OCI-LY3 (cell line): ENCODE measurements around the gene SAMD10.

Source experiments
- H2AFZ ChIP-seq: fragments of 200-600, 300-600 bp; shearing (Covaris generic); 2 replicates; pipeline ENCODE4 v1.6.0; 2014; ENCODE audit warnings: antibody characterized with exemption, low read depth, low read length
- H3K27ac ChIP-seq: fragments of 200-600, 300-600 bp; sonication (generic); 2 replicates; pipeline ENCODE4 v1.5.1; 2014; ENCODE audit warnings: mild to moderate bottlenecking, low read length, moderate library complexity, mixed read lengths
- H3K27me3 ChIP-seq: fragments of 200-600, 300-600 bp; sonication (generic); 2 replicates; pipeline ENCODE4 v1.6.1; 2014; ENCODE audit warnings: low read depth, low read length, mixed read lengths
- H3K36me3 ChIP-seq: fragments of 200-600, 300-600 bp; sonication (generic); replicated peaks from 2 replicates; pipeline ENCODE3; 2014; ENCODE audit warnings: low read depth, low read length, mixed read lengths
- H3K4me1 ChIP-seq: fragments of 300-600, 200-600 bp; sonication (generic); 2 replicates; pipeline ENCODE4 v1.6.1; 2014; ENCODE audit warnings: low read length, mixed read lengths
- H3K4me2 ChIP-seq: fragments of 200-600, 300-600 bp; sonication (generic); 2 replicates; pipeline ENCODE4 v1.6.1; 2014; ENCODE audit warnings: low read length, mixed read lengths
- H3K4me3 ChIP-seq: fragments of 300-600, 200-600 bp; sonication (generic); 2 replicates; pipeline ENCODE4 v1.5.1; 2014; ENCODE audit warnings: antibody characterized with exemption, mild to moderate bottlenecking, low read length, moderate library complexity
- H3K79me2 ChIP-seq: fragments of 300-600, 200-600 bp; shearing (Covaris generic); 2 replicates; pipeline ENCODE4 v1.6.1; 2014; ENCODE audit warnings: mild to moderate bottlenecking, low read length, mixed read lengths
- H3K9ac ChIP-seq: fragments of 300-600, 200-600 bp; shearing (Covaris generic); 2 replicates; pipeline ENCODE4 v1.6.0; 2014; ENCODE audit warnings: mild to moderate bottlenecking, low read length, moderate library complexity
- H3K9me3 ChIP-seq: fragments of 200-600, 300-600 bp; shearing (Covaris generic); 2 replicates; pipeline ENCODE4 v1.6.1; 2014; ENCODE audit warnings: low read length, mixed read lengths; ENCODE audit not compliant: insufficient read depth
- H4K20me1 ChIP-seq: fragments of 200-600, 300-600 bp; sonication (generic); 2 replicates; pipeline ENCODE4 v1.6.1; 2016; ENCODE audit warnings: low read length, mixed read lengths; ENCODE audit not compliant: insufficient read depth
- CTCF ChIP-seq: fragments of 200-600, 300-600 bp; sonication (generic); IDR thresholded peaks from 2 replicates; pipeline ENCODE4 v1.5.1; 2014; ENCODE audit warnings: antibody characterized with exemption, low read length, low read depth
- EZH2phosphoT487 ChIP-seq: fragments of 200-600 bp; shearing (Covaris generic); IDR thresholded peaks from 2 replicates; pipeline ENCODE4 v1.6.1; 2018; ENCODE audit warnings: antibody characterized with exemption, mixed run types, low read depth

The SAMD10 gene

GRCh38 chr20:63929071-63929470 is 50.4 kb downstream of the SAMD10 start:
- H4K20me1 ChIP-seq, result peaks cover 13% of the 10 kb centered on the region; the same call in 1 of the 2 replicates
- no peaks in the 10 kb centered on the region for H3K27me3 ChIP-seq
- H3K4me1 ChIP-seq, result no peaks in the 10 kb centered on the region
- no peak overlapping the region for H3K9ac ChIP-seq
- no peak overlapping the region for H3K27ac ChIP-seq
- H2AFZ ChIP-seq, result no peak overlapping the region
- H3K4me2 ChIP-seq, result no peak overlapping the region
- no peaks in the 10 kb centered on the region for H3K9me3 ChIP-seq
- no peak overlapping the region for H3K4me3 ChIP-seq
- peaks cover 47% of the 10 kb centered on the region for H3K36me3 ChIP-seq
- H3K79me2 ChIP-seq, result peaks cover 29% of the 10 kb centered on the region
- no peak for TF ChIP-seq CTCF

DNA sequence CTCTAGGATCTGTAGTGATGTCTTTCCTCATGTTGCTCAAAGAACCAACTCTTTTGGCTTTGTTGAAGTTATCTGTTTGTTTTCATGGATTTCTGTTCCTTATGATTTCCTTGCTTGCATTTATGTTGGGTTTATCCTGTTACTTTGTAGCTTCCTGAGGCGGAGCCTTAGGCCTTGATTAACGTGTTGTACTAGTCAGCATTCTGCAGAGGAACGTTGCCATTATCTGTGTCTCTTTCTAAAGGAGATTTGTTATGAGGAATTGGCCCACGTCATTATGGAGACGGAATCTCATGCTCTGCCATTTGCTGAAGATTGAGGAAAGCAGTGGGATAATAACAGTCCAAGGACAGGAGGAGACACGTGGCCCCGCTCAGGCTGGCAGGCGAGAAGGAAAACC is 53.1 kb downstream of the SAMD10 start:
- Histone ChIP-seq H3K27ac (no peak overlapping the region), H3K79me2 (peaks cover 42% of the 10 kb centered on the region), H3K4me1 (no peaks in the 10 kb centered on the region), H3K36me3 (peaks cover 35% of the 10 kb centered on the region), H3K27me3 (no peaks in the 10 kb centered on the region), H4K20me1 (peaks cover 18% of the 10 kb centered on the region; the same call in 1 of the 2 replicates), H3K9me3 (no peaks in the 10 kb centered on the region), H2AFZ (no peak overlapping the region), H3K9ac (no peak overlapping the region), H3K4me3 (no peak overlapping the region), H3K4me2 (no peak overlapping the region)
- no peak for TF ChIP-seq CTCF
- TF ChIP-seq EZH2phosphoT487, result no peak

GRCh38 chr20:63924241-63924640 is 55.2 kb downstream of the SAMD10 start:
- Histone ChIP-seq H3K4me1 (no peaks in the 10 kb centered on the region), H3K9ac (no peak overlapping the region), H3K4me3 (no peak overlapping the region), H3K4me2 (no peak overlapping the region), H4K20me1 (peaks cover 18% of the 10 kb centered on the region; the same call in 1 of the 2 replicates), H3K9me3 (no peaks in the 10 kb centered on the region), H3K27ac (no peak overlapping the region), H3K79me2 (peaks cover 47% of the 10 kb centered on the region), H2AFZ (no peak overlapping the region), H3K36me3 (peaks cover 23% of the 10 kb centered on the region), H3K27me3 (no peaks in the 10 kb centered on the region)
- TF ChIP-seq CTCF (no peak), EZH2phosphoT487 (no peak)
